ENCODE results near the gene EFCAB12. TPM values are rescaled to one million over a fixed set of nuclear protein-coding genes. Genes with fewer than 3 reads are reported as not detected.

Gene EFCAB12
- polyA plus RNA-seq, 2 of the 4 experiments (the other 2 are of a cell fraction) = 0.62 to 1.1 TPM

DNA sequence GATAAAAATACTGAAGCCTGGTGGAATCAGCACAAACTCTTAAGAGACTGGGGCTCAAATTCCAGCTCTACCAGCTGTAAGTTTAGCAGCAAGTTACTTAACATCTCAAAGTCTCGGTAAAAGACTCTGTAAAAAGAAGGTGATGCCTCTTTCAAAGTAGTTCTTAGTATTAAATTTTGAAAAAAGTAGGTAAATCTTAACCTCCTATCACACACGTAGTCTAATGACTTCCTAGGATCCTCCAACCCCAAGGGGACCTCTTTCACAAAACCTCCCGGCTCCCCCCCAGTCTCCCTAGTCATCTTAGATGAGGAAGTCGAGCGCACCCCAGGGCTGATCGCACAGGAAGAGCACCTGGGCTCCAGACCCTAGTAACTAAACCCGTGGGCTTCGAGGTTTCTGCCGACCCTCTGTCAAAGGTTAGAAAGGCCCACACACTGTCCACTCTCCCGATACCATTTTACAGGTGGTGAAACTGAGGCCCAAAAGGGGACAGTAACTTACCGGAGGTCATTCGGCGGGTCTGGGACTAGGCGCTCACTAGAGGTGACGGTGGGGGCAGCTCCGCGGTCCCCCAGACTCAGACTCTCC, 10.9 kb upstream of the EFCAB12 start:
- no peak for TF ChIP-seq MYC (IDR thresholded peaks at IDR 0.05; ENCODE audit: borderline replicate concordance, low read length)
- TF ChIP-seq SMC3 (IDR thresholded peaks at IDR 0.05) = no peak
- TF ChIP-seq KDM1A (IDR thresholded peaks at IDR 0.05; ENCODE audit: low read depth) = 0 out of 2 replicates have a peak, but pooled peaks have one; percentile 26
- TF ChIP-seq HDAC2 (IDR thresholded peaks at IDR 0.05) = no peak
- TF ChIP-seq MAZ (IDR thresholded peaks at IDR 0.05; ENCODE audit: borderline replicate concordance, low read depth, low read length) = no peak
- no peak for TF ChIP-seq RNF2 (IDR thresholded peaks at IDR 0.05; ENCODE audit: borderline replicate concordance, low read depth)
- TF ChIP-seq, protein P1, sequence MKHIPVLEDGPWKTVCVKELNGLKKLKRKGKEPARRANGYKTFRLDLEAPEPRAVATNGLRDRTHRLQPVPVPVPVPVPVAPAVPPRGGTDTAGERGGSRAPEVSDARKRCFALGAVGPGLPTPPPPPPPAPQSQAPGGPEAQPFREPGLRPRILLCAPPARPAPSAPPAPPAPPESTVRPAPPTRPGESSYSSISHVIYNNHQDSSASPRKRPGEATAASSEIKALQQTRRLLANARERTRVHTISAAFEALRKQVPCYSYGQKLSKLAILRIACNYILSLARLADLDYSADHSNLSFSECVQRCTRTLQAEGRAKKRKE (CRISPR knock-in tag; IDR thresholded peaks at IDR 0.05; ENCODE audit: low read depth) = no peak
- TF ChIP-seq MAFK (IDR thresholded peaks at IDR 0.05; ENCODE audit: partially characterized antibody) = no peak
- TF ChIP-seq GATA3 (IDR thresholded peaks at IDR 0.05; ENCODE audit: borderline replicate concordance) = no peak
- TF ChIP-seq JUNB (IDR thresholded peaks at IDR 0.05) = no peak
- TF ChIP-seq RFX5 (IDR thresholded peaks at IDR 0.05) = no peak
- peak; percentile 35; the same call in 1 of the 2 replicates for TF ChIP-seq PHF8 (IDR thresholded peaks at IDR 0.05; ENCODE audit: borderline replicate concordance, low read depth)
- TF ChIP-seq EHMT2 (IDR thresholded peaks at IDR 0.05; ENCODE audit: low read depth) = no peak
- no peak for TF ChIP-seq POLR2AphosphoS2 (conservative IDR thresholded peaks at IDR 0.05; ENCODE audit: low read length)
- TF ChIP-seq NR3C1 (IDR thresholded peaks at IDR 0.05) = no peak
- peaks cover 40% of the 10 kb centered on the region; the same call in 2 of the 3 replicates for H3K4me1 ChIP-seq
- 1% methylated on average over 9 of the region's 17 CpGs for WGBS (ENCODE audit: missing lambda C conversion rate)
- POLR2A ChIA-PET = interaction anchor here (0.8 to 2.5 kb wide), 6 partner anchors 11 to 123 kb away, joined by 3 to 17 read pairs (median 6); partner anchors contain the start of gene EFCAB12
- peak overlapping the region; percentile 94 to 99 for H3K27ac ChIP-seq
- peak overlapping the region; percentile 89 for H3K4me2 ChIP-seq
- DNase-seq (ENCODE audit: low read depth in 1 of 2, low spot score in 1 of 2) (peak; percentile 15 to 42), ATAC-seq (peak in 1 of 2 experiments; percentile 19; a peak in 3 of 6 replicates), FAIRE-seq (no peak)
- no peaks in the 10 kb centered on the region for H3K9me3 ChIP-seq
- peak overlapping the region; percentile 86 for H3K4me3 ChIP-seq
- CTCF ChIA-PET = interaction anchor here (0.8 to 2.1 kb wide), 6 partner anchors 21 to 56 kb away, joined by 3 to 9 read pairs (median 4); no protein-coding TSS in a partner anchor

DNA sequence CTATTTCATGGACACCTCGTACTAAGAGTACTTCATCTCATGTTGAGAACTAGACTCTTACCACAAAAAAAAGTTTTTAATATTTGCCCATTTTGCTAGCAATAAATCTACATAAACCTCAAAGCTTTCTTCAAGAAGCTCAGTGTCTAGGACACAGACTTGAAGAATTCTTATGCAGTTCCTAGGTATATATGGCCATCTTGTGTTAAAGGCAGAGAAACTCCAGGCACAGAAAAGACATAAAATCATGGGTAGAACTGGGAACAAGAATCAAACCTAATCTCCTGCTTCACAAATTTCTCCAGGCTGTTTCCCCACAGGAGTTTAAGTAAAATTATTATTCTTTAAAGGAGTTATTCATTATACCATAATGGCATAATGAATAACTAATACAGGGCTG, 6.9 kb upstream of the EFCAB12 start:
- 75% methylated on average over 1 of the region's 1 CpG for WGBS (ENCODE audit: missing lambda C conversion rate)
- H3K4me3 ChIP-seq = no peak overlapping the region
- peak overlapping the region; percentile 23; the same call in 1 of the 3 replicates for H3K4me2 ChIP-seq
- H3K27ac ChIP-seq = no peak overlapping the region
- ATAC-seq (no peak), DNase-seq (ENCODE audit: low read depth in 1 of 2, low spot score in 1 of 2) (no peak), FAIRE-seq (no peak)
- H3K9me3 ChIP-seq = no peaks in the 10 kb centered on the region
- peaks cover 24% of the 10 kb centered on the region; the same call in 2 of the 3 replicates for H3K4me1 ChIP-seq
- TF ChIP-seq ZC3H11A (IDR thresholded peaks at IDR 0.05) (no peak), EP300 (IDR thresholded peaks at IDR 0.05) (no peak), JUN (IDR thresholded peaks at IDR 0.05) (no peak), RAD21 (conservative IDR thresholded peaks at IDR 0.05 in 1 of 2, IDR thresholded peaks at IDR 0.05 in 1 of 2) (peak; percentile 13 to 33; a peak in 2 of 5 replicates), SMC3 (IDR thresholded peaks at IDR 0.05) (0 out of 3 replicates have a peak, but pooled peaks have one; percentile 12)
- POLR2A ChIA-PET = no interaction called here
- CTCF ChIA-PET = interaction anchor here (0.6 to 1.9 kb wide), 5 partner anchors 28 to 93 kb away, joined by 3 to 9 read pairs (median 4); no protein-coding TSS in a partner anchor

DNA sequence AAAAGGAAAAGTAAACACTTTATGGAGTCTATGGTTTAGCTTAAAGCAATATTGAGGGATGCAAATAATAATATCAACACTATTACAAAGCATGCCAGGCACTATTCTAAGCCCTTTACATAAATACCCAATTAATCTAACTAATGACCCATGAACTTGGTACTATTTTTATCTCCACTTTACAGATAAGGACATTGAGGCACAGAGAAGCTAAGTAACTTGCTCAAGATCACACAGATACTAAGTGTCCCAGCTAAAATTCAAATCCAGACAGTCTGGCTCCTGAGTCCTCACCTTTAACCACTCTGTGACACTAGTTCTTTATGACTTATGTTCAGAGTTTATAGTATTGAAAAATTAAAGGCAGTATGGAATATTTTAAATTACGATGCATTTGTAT, 5.7 kb upstream of the EFCAB12 start:
- no peak overlapping the region for H3K27ac ChIP-seq
- no peak overlapping the region for H3K4me2 ChIP-seq
- no peaks in the 10 kb centered on the region for H3K9me3 ChIP-seq
- no peak for ATAC-seq
- DNase-seq (ENCODE audit: low read depth in 1 of 2, low spot score in 1 of 2) = no peak
- peaks cover 24% of the 10 kb centered on the region; the same call in 2 of the 3 replicates for H3K4me1 ChIP-seq
- no peak for FAIRE-seq
- WGBS (ENCODE audit: missing lambda C conversion rate) = 92% methylated on average over 1 of the region's 1 CpG
- ChIA-PET POLR2A (no interaction called here), CTCF (interaction anchor here (1.9 kb wide), 1 partner anchor 51 kb away, joined by 9 read pairs; no protein-coding TSS in a partner anchor)
- H3K4me3 ChIP-seq = no peak overlapping the region
- TF ChIP-seq RFX5 (IDR thresholded peaks at IDR 0.05) = no peak
- no peak for TF ChIP-seq HOXA7 (CRISPR knock-in tag; IDR thresholded peaks at IDR 0.05)
- no peak for TF ChIP-seq JUN (IDR thresholded peaks at IDR 0.05)
- TF ChIP-seq, protein P2, sequence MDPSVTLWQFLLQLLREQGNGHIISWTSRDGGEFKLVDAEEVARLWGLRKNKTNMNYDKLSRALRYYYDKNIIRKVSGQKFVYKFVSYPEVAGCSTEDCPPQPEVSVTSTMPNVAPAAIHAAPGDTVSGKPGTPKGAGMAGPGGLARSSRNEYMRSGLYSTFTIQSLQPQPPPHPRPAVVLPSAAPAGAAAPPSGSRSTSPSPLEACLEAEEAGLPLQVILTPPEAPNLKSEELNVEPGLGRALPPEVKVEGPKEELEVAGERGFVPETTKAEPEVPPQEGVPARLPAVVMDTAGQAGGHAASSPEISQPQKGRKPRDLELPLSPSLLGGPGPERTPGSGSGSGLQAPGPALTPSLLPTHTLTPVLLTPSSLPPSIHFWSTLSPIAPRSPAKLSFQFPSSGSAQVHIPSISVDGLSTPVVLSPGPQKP (IDR thresholded peaks at IDR 0.05; ENCODE audit: low read depth, low read length) = no peak
- no peak for TF ChIP-seq MAZ (IDR thresholded peaks at IDR 0.05; ENCODE audit: borderline replicate concordance, low read depth, low read length)
- TF ChIP-seq, protein P3, sequence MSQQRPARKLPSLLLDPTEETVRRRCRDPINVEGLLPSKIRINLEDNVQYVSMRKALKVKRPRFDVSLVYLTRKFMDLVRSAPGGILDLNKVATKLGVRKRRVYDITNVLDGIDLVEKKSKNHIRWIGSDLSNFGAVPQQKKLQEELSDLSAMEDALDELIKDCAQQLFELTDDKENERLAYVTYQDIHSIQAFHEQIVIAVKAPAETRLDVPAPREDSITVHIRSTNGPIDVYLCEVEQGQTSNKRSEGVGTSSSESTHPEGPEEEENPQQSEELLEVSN (IDR thresholded peaks at IDR 0.05; ENCODE audit: borderline replicate concordance, low read depth) = no peak
- no peak for TF ChIP-seq JUNB (IDR thresholded peaks at IDR 0.05)
- TF ChIP-seq CEBPB (IDR thresholded peaks at IDR 0.05) = no peak
- TF ChIP-seq ZSCAN20 (CRISPR knock-in tag; IDR thresholded peaks at IDR 0.05) = no peak
- TF ChIP-seq KDM1A (IDR thresholded peaks at IDR 0.05; ENCODE audit: low read depth) = no peak
- TF ChIP-seq, protein P4, sequence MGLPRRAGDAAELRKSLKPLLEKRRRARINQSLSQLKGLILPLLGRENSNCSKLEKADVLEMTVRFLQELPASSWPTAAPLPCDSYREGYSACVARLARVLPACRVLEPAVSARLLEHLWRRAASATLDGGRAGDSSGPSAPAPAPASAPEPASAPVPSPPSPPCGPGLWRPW (IDR thresholded peaks at IDR 0.05) = no peak
- TF ChIP-seq RCOR1 (IDR thresholded peaks at IDR 0.05; ENCODE audit: low read depth, low read length) = no peak
- TF ChIP-seq TFCP2L1 (CRISPR knock-in tag; IDR thresholded peaks at IDR 0.05) = no peak
- TF ChIP-seq SMC3 (IDR thresholded peaks at IDR 0.05) = no peak
- no peak for TF ChIP-seq EHMT2 (IDR thresholded peaks at IDR 0.05; ENCODE audit: low read depth)
- no peak for TF ChIP-seq MYC (IDR thresholded peaks at IDR 0.05; ENCODE audit: borderline replicate concordance, low read length)
- TF ChIP-seq, protein P5, sequence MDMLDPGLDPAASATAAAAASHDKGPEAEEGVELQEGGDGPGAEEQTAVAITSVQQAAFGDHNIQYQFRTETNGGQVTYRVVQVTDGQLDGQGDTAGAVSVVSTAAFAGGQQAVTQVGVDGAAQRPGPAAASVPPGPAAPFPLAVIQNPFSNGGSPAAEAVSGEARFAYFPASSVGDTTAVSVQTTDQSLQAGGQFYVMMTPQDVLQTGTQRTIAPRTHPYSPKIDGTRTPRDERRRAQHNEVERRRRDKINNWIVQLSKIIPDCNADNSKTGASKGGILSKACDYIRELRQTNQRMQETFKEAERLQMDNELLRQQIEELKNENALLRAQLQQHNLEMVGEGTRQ (IDR thresholded peaks at IDR 0.05) = no peak
- no peak for TF ChIP-seq HDAC2 (IDR thresholded peaks at IDR 0.05)

Data from A549 (cell line).